Measurements from ENCODE around the gene DACH1.

The DACH1 gene

GRCh38 chr13:71718931-71719330 lies 148.1 kb downstream of the DACH1 start:
- no peaks in the 10 kb centered on the region for H3K27me3 ChIP-seq (ENCODE audit: low read depth, low read length)
- no peak overlapping the region for H3K9ac ChIP-seq (ENCODE audit: low read length)
- no peaks in the 10 kb centered on the region for H4K20me1 ChIP-seq (ENCODE audit: insufficient read depth, low read length)
- H3K9me3 ChIP-seq (ENCODE audit: insufficient read depth, low read length), result no peaks in the 10 kb centered on the region
- TF ChIP-seq EZH2phosphoT487 (IDR thresholded peaks at IDR 0.05; ENCODE audit: low read depth), result no peak
- no peak for TF ChIP-seq CTCF (IDR thresholded peaks at IDR 0.05; ENCODE audit: low read depth, low read length)
- H3K27ac ChIP-seq (ENCODE audit: low read length), result no peak overlapping the region
- H3K36me3 ChIP-seq (replicated peaks; ENCODE audit: low read depth, low read length), result no peaks in the 10 kb centered on the region
- no peak overlapping the region for H3K4me3 ChIP-seq (ENCODE audit: low read length)
- H2AFZ ChIP-seq (ENCODE audit: low read depth, low read length), result no peak overlapping the region
- H3K4me1 ChIP-seq (ENCODE audit: low read length), result no peaks in the 10 kb centered on the region
- H3K79me2 ChIP-seq (ENCODE audit: low read length), result no peaks in the 10 kb centered on the region
- H3K4me2 ChIP-seq (ENCODE audit: low read length), result no peak overlapping the region

GRCh38 chr13:71714802-71715375 lies 152.1 kb downstream of the DACH1 start:
- H3K9ac ChIP-seq (ENCODE audit: low read length), result no peak overlapping the region
- H3K79me2 ChIP-seq (ENCODE audit: low read length), result no peaks in the 10 kb centered on the region
- H3K4me2 ChIP-seq (ENCODE audit: low read length), result no peak overlapping the region
- H3K9me3 ChIP-seq (ENCODE audit: insufficient read depth, low read length), result no peaks in the 10 kb centered on the region
- H2AFZ ChIP-seq (ENCODE audit: low read depth, low read length), result no peak overlapping the region
- no peaks in the 10 kb centered on the region for H3K4me1 ChIP-seq (ENCODE audit: low read length)
- H3K36me3 ChIP-seq (replicated peaks; ENCODE audit: low read depth, low read length), result no peaks in the 10 kb centered on the region
- H3K4me3 ChIP-seq (ENCODE audit: low read length), result no peak overlapping the region
- TF ChIP-seq CTCF (IDR thresholded peaks at IDR 0.05; ENCODE audit: low read depth, low read length), result no peak
- TF ChIP-seq EZH2phosphoT487 (IDR thresholded peaks at IDR 0.05; ENCODE audit: low read depth), result no peak
- no peak overlapping the region for H3K27ac ChIP-seq (ENCODE audit: low read length)
- H4K20me1 ChIP-seq (ENCODE audit: insufficient read depth, low read length), result no peaks in the 10 kb centered on the region
- H3K27me3 ChIP-seq (ENCODE audit: low read depth, low read length), result no peaks in the 10 kb centered on the region

DNA sequence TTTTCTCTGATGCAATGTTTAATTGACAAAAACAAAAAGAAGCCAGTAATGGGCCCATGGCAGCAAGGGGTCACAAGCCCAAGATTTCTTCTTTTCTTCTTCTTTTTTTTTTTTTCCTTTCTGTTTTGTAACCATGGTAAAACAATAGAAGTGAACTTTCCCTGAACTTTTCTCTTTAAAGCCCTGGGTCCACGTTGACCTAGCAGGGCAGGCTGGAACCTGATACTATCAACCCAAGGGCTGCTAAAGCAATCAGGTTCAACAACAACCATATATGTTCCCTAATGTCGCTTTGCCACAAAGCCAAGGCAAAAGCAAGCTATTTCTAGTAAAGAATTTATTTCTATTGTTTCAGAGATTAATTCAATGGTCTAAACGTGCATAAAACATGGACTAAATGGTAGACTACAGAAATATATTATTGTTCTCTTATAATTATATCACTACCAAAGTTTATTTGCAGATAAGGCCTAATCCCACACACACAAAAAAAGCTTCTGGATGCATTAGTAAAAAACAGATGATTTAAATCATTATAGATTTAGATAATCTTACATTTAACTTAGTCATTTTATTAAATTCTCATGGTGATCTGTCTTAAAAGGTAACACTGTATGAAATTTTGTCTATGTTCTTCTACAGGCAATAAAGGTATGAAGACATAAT lies 153.9 kb downstream of the DACH1 start:
- H3K36me3 ChIP-seq (replicated peaks; ENCODE audit: low read depth, low read length), result no peaks in the 10 kb centered on the region
- no peaks in the 10 kb centered on the region for H3K79me2 ChIP-seq (ENCODE audit: low read length)
- no peak overlapping the region for H3K4me2 ChIP-seq (ENCODE audit: low read length)
- H3K9me3 ChIP-seq (ENCODE audit: insufficient read depth, low read length), result no peaks in the 10 kb centered on the region
- no peak overlapping the region for H3K27ac ChIP-seq (ENCODE audit: low read length)
- no peak overlapping the region for H3K9ac ChIP-seq (ENCODE audit: low read length)
- no peaks in the 10 kb centered on the region for H3K27me3 ChIP-seq (ENCODE audit: low read depth, low read length)
- no peaks in the 10 kb centered on the region for H4K20me1 ChIP-seq (ENCODE audit: insufficient read depth, low read length)
- no peak overlapping the region for H2AFZ ChIP-seq (ENCODE audit: low read depth, low read length)
- no peaks in the 10 kb centered on the region for H3K4me1 ChIP-seq (ENCODE audit: low read length)
- TF ChIP-seq CTCF (IDR thresholded peaks at IDR 0.05; ENCODE audit: low read depth, low read length) (no peak), EZH2phosphoT487 (IDR thresholded peaks at IDR 0.05; ENCODE audit: low read depth) (no peak)
- no peak overlapping the region for H3K4me3 ChIP-seq (ENCODE audit: low read length)

- Histone ChIP-seq H3K4me3 (ENCODE audit: low read length) (no peak overlapping the region), H3K27me3 (ENCODE audit: low read depth, low read length) (no peaks in the 10 kb centered on the region), H3K9ac (ENCODE audit: low read length) (no peak overlapping the region), H2AFZ (ENCODE audit: low read depth, low read length) (no peak overlapping the region), H3K36me3 (replicated peaks; ENCODE audit: low read depth, low read length) (no peaks in the 10 kb centered on the region), H3K4me2 (ENCODE audit: low read length) (no peak overlapping the region), H4K20me1 (ENCODE audit: insufficient read depth, low read length) (no peaks in the 10 kb centered on the region), H3K79me2 (ENCODE audit: low read length) (no peaks in the 10 kb centered on the region), H3K9me3 (ENCODE audit: insufficient read depth, low read length) (no peaks in the 10 kb centered on the region), H3K4me1 (ENCODE audit: low read length) (no peaks in the 10 kb centered on the region), H3K27ac (ENCODE audit: low read length) (no peak overlapping the region)
- TF ChIP-seq EZH2phosphoT487 (IDR thresholded peaks at IDR 0.05; ENCODE audit: low read depth) (no peak), CTCF (IDR thresholded peaks at IDR 0.05; ENCODE audit: low read depth, low read length) (no peak)
Measured at GRCh38 chr13:71704656-71705055, 162.3 kb downstream of the DACH1 start.
